Forelimb muscle (tissue), 1 donor: ENCODE measurements around the gene TMED10. TPM values are rescaled to one million over a fixed set of nuclear protein-coding genes. Genes with fewer than 3 reads are reported as not detected.

Source experiments
- DNase-seq: peaks from one replicate; pipeline ENCODE4 v3.0.0-alpha.2; 2013; ENCODE audit warnings: low read depth
- polyA plus RNA-seq: library from polyadenylated mRNA; unstranded; fragments of 120-200 nt; gene quantifications from one replicate; pipeline ENCODE4 v1.2.1, GENCODE V29; 2013; ENCODE audit not compliant: insufficient read length

Gene TMED10
- polyA plus RNA-seq = 114 TPM

DNA sequence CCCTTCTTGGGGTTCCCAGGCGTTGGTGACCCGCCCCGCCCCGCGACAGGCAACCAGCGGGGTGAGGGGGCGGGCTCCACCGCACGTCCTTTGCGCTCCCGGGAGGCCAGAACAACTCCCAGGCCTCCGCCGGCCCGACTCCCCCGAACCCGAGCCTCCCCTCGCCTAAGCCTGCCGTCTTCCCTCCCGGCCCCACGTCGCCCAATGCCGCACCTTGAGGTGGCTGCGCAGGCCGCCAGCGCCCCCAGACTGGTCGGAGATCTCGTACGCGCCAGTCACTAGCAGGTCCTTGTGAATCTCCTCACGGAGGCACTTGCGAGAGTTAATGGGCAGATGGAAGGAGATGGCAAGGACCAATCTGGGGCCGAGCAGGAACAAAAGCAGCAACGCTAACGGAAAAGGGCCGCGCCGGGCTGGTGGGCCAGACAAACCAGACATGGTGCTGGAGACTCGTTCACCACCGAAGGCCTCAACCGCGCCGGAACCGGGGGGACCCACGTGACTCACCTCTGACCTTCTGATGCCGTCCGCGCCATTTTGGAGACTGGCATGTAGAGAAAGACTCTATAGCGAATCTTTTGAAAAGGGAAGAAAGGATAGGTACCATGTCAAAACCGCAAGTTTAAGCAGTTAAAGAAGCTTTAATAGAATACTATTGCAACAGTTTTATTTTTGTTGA lies at the start of gene TMED10:
TSS of gene TMED10 (minus strand) at position 471 of the 679 bp plus-strand sequence. CDS start at position 438, 33 bp downstream.
- no peak for DNase-seq

DNA sequence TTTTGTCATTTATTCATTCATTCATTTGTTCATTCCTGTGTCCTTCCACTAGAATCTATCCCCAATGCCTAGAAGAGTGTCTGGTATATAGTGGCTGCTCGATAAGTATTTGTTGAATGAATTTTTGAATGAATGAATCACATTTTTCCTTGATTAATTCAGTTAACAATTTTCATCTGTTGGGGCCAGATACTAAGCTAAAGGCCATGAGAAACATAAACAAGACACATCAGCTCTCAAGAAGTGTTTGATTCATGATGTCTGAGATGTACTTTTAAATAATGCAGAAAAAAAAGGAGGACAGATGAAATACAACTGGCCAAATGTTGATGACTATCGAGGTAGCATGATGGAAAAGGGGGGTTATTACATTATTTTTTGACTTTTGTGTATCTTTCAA lies 48.1 kb upstream of the TMED10 start:
- no peak for DNase-seq

DNA sequence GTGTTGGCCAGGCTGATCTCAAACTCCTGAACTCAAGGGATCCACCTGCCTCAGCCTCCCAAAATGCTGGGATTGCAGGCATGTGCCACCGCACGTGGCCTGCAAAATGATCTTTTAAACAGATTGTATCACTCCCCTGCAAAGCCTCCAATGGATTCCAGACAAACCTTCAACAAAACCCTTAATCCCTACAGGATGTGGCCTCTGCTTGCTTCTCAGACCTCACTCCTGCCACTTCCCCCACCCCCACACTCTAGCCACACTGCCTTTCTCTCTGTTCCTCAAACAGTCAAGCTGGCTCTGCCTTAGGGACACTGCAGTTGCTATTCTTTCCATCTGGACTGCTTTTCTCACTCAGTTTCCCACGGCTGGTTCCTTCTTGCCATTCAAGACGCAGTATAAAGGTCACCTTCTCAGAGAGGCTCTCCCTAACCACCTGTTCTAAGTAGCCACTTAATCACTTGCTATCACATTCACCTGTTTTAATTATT lies 47.3 kb upstream of the TMED10 start:
- no peak for DNase-seq

DNA sequence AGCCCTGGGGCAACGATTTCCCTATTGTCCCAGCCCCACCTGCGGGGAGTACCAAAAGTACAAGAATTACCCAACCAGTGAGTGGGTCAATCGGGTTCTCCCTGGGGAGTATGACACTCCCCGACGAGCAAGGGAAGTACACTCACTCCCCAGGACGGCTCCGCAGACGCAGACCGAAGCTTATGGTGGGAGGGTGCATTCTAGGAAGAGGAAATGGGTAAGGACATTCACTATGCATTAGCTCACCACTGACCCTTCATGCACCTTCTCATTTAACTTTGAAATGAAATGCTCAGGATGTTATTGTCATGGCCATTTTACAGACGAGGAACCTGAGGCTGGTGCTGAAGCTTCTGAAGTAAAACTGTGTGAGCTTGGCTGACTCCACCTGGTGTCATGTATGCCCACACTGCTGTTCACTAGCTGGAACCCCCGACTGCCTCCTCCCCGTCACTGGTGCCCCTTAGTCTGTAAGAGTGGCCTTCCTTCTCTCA lies 45.8 kb upstream of the TMED10 start:
- DNase-seq = no peak

DNA sequence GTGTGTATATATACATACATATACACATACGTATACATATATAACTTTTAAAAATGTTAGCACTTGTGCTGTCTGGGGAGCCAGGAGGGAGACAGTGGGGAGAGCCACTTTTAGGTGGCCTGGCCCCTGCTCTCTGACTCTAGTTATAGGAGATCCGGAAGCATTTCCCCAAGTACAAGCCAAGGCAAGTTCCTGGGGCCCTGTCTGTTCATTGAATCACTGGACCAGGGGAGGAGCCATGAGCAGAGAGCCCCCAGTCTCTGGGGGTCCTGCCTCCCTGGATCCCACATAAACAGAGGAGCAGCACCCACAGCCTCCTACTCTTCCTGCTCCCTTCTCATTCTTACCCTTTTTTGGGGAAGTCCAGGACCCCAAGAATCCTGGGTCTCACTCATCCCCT lies 45.4 kb upstream of the TMED10 start:
- DNase-seq = no peak

DNA sequence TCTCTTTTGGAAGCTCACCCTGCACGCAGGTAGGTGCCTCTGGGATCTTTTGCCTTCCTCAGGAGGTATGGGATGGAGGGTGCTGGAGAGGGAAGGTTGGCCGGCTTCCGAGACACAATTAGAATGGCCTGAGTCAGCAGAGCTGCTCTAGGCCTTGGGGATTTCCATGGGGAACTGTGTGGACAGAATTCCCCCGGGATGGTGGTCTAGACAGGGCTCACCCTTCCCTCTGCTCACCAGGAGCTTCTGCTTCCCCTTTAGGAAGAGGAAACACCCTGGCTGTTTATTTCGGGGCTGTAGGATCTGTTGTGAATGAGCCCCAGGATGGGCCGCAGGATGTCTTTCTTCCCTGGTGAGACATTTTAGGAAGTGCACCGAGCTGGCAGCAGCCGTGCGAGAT lies 43.7 kb upstream of the TMED10 start:
- no peak for DNase-seq

DNA sequence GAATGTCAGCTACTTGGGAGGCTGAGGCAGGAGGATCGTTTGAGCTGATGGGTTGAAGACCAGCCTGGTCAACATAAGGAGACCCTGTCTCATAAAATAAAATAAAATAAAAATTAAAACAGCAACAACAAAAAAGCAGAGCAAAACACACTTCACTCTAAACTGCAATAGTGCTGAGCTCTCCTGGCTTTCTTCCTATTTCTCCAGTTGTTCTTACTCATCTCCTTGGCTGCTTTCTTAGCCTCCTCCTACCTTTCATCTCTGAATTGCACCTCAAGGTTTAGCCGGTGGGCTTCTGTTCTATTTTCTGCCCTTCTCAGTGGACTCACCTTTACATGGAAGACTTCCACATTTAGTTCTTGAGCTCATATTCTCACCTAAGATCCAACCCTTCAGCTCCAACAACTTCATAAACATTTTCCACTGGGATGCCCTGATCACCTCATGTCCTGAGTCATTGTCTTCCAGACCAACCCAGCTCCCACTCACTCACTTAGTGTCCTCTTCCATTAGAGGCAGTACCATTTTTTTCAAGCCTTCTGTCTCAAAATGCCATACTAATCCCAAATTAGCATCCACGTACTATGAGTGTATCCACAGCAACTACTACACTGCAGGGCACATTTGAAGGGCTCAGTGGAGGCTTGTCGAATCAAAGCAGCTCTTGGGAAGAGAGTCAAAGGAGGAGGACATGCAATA lies 41.2 kb upstream of the TMED10 start:
- no peak for DNase-seq

DNA sequence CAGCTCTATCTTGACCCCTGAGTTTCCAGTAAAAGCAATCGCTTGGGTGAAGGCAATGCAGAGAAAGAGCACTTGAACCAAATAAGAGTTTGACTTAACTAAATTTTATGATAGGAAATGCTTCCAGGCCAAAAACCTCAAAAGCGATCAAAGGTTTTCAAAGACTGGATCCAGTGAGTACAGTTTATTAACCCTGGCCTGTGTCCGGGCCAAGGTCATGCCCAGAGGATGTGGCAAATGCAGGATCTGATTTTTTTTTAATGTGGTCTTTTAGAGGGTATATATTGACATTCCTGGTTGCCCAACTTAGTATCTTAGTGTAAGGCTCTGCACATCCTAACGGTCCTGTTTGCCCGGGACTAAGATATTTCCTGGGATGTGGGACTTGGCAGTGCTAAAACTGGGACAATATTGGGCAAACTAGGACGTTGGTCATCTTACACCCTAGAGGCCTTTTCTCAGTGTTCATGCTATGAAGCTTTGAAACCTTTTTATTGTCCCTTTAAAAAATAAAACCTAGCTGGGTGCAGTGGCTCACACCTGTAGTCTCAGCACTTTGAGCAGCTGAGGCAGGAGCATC lies 40.1 kb upstream of the TMED10 start:
- no peak for DNase-seq

DNA sequence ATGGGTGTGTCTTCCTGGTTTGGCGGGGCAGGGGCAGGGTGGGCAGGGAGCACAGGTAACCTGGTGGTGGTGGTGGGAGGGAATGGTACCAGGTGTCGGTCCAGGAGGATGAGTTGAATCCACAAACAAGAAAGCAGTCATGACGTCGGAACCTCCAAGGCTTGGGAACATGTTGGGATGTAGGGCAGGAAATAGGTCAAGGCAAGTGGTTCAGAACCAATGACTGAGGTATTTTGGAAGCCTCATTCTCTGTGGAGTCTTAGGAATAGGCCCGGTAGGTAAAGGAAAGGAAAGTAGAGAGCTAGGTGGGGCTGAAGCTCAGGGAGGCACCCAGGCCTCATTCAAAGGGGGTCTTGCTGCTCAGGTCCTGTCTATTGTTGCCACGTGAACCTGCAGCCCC lies 39.1 kb upstream of the TMED10 start:
- DNase-seq = no peak

DNA sequence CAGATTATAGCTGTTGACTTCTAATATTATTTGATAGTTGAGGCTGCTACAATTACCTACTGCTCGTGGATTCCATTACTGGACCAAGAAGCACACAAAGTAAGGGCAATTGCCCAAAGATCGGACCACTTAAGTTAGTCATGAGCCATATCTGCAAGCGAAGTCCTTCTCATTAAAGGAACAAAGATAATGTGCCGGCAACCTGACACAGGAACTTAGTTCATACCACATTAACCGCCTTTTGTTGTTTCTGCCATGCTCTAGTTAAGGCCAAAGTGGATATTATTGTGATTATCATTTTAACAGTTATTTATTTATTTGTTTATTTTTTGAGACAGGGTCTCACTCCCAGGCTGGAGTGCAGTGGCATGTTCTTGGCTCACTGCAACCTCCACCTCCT lies 38.1 kb upstream of the TMED10 start:
- no peak for DNase-seq

DNA sequence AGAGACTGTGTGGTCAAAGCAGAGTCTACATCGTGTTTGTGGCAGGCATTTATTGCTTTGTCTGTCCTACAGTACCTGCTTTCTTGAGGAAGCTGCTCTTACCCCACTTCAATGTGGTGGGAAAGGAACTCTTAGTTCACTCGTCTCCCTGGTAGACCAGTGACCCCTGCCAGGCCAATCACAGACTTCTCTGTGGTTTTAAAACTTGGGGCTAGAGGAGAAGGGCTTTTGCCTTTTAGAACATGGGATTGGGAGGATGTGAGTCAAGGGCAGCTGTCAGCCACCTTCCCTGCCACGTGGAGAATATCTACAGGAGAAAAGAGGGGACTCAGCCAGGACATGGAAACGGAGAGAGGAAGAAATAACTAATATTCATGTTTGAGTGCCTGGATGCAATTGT lies 36.8 kb upstream of the TMED10 start:
- no peak for DNase-seq

DNA sequence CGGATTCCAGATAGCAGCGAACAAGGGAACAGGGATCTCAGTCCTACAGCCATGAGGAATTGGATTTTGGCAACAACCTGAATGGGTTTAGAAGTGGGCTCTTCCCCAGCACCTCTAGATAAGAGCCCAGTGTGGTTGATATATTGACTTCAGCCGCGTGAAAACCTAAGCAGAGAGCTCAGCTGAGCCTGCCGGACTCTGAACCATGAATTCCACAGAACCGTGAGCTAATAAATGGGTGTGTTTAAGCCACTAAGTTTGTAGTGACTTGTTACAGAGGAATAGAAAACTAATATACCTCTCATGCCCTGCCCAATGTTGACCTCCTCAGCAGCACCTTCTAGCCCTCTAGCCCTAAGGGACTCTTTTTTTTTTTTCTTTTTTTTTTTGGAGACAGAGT lies 32.4 kb upstream of the TMED10 start:
- no peak for DNase-seq

DNA sequence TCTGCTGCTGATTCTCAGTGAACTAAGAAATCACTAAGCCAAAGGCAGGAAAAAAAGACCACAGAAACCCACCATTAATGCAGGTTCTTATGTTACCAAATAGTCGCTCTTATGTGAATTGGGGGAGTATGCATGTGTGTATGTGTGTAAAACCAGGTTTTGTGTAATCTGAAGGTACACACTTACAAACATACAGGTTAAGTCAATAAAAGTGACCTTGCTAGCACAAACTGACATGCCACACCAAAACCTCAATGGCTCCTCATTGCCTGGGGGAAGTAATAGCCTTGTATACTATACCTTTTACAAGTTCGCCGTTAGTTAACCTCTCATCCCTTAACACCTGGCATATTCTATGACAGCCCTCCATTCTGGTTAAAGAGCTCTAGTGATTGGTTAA lies 29.8 kb upstream of the TMED10 start:
- DNase-seq = no peak

DNA sequence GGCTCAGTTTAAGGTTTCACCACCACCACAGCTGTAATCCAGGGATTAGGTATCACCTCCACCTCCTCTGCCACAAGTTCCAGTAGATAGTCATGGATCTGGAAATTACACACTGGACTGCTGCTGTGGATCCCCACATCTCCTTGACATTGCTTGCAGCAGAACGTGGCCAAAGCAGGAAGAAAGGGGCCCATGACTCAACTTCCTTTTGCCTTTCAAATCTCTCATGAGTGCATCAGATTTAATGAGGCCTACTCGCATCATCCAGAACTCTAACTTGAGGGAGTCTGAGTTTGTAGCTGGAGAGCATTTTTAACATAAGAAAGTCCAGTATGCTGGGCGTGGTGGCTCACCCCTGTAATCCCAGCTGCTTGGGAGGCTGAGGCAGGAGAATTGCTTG lies 29.2 kb upstream of the TMED10 start:
- no peak for DNase-seq

DNA sequence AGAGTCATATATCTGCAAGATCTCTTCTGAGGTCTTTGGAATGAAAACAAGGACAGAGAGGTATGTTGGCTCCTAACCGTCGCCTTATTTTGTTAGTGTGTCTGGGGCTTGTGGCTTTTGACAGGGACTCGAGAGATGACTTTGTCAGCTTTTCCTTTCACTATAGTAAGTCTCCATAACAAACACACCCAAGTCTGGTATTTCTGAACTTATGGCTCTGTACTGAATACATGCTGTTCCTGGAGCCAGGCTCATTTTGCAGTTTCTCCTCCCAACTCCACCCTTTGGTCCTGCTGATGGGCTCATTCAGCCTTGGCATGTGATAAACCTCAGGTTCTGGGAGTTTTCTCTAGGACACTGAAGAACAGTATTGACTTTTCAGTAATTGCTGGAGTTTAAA lies 27.7 kb upstream of the TMED10 start:
- DNase-seq = no peak

DNA sequence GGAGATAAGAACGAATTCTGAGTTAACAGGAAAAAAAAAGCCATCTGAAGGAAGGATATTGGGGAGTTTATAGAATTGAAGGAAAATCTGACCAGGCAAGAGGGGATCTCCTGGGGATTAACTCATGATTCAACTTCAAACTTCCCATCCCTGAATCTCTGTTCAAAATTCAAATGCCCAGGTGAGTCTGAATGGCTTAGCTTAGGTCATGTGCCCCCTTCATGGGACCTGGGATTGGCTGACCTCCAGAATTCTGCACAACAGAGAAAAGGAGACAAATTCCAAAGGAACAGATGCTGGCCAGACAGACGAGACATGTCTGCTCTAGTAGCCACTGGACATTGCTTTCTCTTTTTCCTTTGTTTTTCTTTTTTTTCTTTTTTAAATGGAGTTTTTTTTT lies 26.2 kb upstream of the TMED10 start:
- DNase-seq = no peak

DNA sequence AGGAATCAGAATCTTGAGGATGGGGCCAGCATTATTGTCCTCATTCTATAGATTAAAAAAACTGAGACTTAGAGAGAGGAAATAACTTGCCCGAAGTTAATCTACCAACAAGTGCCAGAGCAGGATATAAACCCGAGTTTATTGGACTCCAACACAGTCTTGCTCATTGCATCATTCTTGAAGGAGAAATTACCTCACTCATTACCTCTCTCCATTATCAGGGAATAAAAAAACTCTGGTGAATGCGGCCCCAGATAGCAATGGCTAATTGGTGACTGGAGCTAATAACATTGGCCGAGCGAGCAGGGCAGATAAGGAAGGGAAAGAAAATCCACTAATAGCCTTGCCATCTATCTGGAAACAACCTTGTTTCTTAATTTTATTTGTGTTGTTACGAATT lies 24.7 kb upstream of the TMED10 start:
- DNase-seq = no peak

DNA sequence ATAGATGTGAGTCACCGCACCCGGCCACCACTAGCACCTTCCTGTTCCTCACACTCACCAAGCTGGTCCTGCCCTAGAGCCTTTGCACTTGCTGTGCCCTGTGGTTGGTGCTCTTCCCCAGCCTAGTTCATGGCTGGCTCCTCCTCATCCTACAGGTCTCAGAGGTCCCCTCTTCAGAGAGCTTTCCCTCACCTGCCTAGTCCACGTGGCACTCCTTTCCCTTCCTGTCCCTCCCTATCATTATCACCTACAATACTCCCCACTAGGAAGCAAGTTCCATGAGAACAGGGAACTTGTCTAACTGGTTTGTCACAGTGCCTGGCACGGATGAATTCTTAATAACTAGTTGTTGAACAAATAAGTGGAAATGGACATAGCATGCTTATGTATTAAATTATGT lies 24.0 kb upstream of the TMED10 start:
- DNase-seq = no peak

DNA sequence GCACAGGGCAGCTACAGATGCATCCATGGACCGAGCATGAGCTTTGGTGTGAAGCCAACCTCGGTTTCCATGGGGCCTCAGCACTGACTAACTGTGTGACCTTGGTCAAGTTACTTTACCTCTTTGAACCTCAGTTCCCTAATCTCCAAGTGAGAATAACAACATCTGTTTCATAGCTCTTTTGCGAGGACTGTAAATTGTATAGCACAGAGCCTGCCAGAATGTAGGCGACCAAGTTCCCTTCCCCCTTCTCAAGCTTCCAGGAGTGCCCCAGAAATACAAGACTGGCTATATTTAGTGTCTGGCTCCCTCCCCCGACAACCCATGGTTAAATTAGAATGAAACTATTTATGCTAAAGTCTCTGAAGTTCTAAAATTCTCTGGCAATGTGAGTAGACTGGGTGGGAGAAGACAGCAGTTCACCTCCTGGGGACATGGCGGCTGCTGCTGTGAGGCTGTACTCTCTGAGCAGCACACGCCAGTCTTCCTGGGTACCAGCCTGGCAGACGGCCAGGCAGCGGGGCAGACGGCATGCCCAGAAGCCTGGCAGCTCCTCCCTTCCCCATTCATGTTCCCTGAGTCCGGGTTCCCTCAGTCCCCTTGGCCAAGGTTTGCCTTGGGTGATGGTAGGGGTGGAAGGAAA lies 22.0 kb upstream of the TMED10 start:
- DNase-seq = no peak

DNA sequence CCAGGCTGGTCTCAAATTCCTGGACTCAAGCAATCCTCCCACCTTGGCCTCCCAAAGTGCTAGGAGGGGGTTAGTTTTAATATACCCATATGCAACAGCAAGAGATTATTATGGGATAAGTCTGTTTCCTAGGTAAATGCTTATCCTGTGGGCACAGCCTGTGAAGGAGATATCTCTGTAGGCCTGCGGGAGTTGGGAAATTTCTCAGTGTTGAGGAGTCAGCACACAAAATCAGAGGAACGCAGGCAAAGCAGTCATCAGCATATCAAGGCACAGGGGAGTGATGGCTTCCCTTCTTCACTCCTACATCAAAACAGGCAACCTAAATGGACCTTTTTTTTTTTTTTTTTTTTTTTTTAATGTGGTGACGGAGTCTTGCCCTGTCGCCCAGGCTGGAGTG lies 20.9 kb upstream of the TMED10 start:
- DNase-seq = no peak

DNA sequence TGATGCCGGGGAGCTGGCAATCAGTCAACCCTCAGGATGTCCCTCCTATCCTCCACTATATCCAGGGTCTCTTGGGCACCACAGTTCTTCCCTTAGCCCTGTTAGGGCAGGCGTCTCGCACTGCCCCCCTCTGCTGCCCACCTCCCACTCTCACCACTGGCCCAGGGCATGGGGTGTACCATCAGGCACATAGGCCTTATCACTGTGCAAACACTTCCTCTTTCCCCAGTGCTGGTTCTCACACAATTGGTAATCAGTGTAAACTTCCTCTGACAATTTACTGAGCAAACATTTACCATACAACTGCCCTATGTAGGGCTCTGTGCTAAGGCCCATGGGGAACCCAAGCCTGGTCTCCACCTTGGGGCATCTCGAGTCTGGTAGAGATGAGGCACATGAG lies 20.1 kb upstream of the TMED10 start:
- DNase-seq = no peak

DNA sequence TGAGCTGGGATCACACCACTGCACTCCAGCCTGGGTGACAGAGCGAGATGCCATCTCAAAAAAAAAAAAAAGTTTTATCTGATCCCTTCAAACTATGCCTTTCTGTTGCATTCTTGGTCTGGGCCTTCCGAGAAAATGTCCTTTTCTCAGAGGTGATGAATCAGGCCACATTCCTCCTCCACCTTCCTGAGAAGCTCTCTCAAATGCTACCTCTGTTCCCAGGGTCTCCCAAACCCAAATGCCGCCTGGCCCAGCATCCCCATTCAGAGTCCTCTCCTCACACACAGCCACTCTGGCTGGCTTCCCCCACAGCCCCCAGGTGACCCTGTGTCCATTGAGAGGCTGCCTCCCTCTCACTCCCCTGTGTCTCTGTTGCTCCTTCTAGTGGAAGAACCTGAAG lies 19.7 kb upstream of the TMED10 start:
- no peak for DNase-seq

DNA sequence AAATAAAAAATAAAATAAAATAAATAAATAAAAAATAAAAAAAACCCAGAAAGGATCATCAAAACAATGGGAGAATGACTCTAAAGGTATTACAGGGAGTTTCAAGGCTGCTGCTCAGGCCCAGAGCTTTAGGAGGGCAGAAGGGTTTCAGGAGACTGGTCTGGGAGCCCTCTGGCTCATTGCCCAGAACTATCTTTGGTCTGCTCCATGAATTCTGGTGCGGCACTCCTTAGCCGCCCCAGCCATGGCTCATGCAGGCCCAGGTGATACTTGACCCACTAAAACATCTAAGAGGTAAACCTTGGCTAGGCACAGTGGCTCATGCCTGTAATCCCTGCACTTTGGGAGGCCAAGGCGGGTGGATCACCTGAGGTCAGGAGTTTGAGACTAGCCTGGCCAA lies 14.7 kb upstream of the TMED10 start:
- no peak for DNase-seq
